Measurements from ENCODE around the gene S100PBP. TPM values are rescaled to one million over a fixed set of nuclear protein-coding genes. Genes with fewer than 3 reads are reported as not detected.
A peak's percentile ranks its signal among the peaks of the same experiment; 100 is the strongest.

S100PBP gene
- total RNA-seq, 1 experiment from 2014 or later, result 33.7 TPM

GRCh38 chr1:32869923-32870614 is 52.6 kb downstream of the S100PBP start:
- DNase-seq (ENCODE audit: low read depth), result no peak

GRCh38 chr1:32870615-32871363 is 53.3 kb downstream of the S100PBP start, which contains the start of gene FNDC5:
Gene FNDC5 (minus strand): TSS chr1:32870912.
- no peak for DNase-seq (ENCODE audit: low read depth)

DNA sequence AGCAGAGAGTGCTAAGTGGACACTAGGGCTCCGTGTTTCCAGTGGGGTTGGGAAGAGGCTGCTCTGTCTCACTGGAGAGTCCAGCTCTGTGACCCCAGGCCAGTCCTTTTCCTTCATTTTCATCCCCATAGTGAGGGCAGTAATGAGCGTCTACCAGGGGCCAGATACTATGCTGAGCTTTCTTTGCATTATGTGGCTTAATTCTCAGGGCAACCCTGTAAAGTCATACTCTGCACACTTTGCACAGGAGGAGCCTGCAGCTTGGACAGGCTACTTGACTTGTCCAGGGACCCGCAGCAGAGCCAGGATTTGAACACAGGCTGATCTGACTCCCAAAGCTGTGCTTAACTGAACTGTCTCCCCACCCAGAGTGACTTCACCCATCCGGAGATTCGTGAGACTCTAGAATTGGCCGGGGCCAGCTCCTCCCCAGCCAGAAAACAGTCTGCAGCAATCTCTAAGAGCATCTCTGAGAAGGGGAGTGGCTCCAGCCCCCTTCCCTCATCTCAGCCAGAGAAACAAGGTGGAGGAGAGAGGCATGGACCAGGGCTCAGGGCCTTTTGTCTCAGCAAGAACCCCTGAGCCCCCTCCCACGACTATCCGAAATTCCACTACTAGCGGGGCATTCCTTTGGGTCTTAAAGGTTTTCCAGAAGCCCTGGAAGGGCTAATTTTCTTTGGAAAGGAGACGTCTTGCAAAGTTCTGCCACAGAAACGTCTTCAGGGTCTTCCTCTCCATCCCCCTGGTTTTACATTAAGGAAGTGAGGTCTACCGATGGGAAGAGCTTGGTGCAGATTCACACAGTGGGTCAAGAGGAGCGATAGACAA is 54.1 kb downstream of the S100PBP start:
- DNase-seq (ENCODE audit: low read depth), result peak; percentile 54

GRCh38 chr1:32872192-32872460 is 54.7 kb downstream of the S100PBP start:
- DNase-seq (ENCODE audit: low read depth), result no peak

DNA sequence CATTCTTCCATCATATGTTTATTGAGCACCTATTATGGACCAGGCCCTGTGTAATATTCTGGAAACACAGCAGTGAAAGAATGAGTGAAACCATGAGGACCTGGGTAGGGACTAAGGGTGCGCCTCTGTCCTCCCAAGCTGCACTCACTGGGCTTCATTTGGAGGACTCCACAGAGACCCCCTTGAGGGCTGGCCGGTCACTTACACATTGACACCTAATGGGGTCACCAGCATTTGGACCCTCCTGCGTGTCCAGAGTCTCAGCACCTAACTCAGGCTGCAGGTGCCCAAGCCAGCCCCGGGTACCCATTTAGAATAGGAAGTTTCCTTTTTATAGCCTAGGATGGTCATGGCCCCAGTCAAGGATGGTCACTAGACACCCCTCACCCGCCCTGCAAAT is 56.0 kb downstream of the S100PBP start:
- DNase-seq (ENCODE audit: low read depth), result no peak

- DNase-seq (ENCODE audit: low read depth), result no peak
Observed at GRCh38 chr1:32874860-32875752, 57.7 kb downstream of the S100PBP start.

GRCh38 chr1:32876341-32877210 is 59.1 kb downstream of the S100PBP start:
- DNase-seq (ENCODE audit: low read depth), result peak; percentile 27

DNA sequence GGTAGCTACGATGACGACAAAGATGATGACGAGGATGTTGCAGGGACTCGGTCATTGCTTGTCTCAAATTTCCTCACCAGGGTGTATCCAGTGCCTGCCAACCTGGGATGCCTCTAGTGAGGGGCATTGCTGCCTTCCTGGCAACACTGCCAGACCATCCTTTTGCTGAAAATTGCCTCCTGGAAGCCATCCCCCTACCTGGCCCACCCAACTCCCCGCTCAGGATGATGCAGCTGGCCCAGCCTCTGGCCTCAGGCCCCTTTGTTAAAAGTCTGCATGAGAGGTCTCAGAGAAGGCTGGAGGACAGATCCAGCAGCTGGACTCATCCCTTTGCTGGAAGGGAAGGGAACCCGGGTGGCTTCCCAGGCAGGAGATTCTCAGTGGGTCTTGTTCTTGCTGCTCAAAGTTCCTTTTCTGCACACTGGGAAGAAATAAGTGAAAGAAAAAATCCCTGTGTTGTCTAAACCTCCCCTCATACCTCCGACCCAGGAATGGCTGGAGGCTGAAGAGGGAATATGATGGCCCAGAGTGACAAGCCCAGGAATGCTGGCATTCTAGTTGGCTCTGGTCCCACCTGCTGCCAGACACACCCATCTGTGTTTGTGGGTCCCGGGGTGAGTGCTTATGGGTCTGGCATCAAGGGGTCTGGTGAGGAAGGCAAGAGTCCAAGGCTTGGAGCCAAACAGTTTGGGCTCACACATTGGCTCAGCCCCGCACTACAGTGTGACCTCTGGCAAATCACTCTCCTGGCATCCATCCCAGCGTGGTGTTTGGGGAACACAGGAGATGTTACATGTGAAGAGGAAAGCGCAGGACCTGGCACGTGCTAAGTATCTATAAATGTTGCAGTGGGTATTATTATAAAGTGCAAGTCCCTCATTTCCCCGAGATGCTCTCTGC is 60.0 kb downstream of the S100PBP start:
- DNase-seq (ENCODE audit: low read depth), result no peak

DNA sequence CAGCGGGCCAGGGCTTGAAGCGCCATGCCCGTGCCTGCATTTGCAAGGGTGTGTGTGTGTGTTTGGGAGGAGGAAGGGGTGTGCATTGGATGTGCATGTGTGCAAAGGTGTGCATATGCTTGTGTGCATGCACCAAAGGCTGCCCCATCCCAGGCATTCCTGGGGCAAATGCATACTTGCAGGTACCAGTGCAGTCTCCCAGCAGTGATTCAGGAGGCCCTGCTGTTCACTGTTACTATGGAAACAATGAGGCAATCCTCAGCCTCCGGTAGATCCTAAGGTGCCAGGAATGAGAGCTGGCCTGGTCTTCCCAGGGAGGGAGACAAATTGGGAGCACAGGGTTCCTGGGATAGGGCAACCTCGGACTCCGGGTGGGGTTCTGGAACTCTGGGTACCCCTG is 60.7 kb downstream of the S100PBP start:
- no peak for DNase-seq (ENCODE audit: low read depth)

GRCh38 chr1:32878637-32879041 is 61.2 kb downstream of the S100PBP start:
- DNase-seq (ENCODE audit: low read depth), result no peak

- DNase-seq (ENCODE audit: low read depth), result no peak
Observed at GRCh38 chr1:32881291-32881690, 63.8 kb downstream of the S100PBP start.

DNA sequence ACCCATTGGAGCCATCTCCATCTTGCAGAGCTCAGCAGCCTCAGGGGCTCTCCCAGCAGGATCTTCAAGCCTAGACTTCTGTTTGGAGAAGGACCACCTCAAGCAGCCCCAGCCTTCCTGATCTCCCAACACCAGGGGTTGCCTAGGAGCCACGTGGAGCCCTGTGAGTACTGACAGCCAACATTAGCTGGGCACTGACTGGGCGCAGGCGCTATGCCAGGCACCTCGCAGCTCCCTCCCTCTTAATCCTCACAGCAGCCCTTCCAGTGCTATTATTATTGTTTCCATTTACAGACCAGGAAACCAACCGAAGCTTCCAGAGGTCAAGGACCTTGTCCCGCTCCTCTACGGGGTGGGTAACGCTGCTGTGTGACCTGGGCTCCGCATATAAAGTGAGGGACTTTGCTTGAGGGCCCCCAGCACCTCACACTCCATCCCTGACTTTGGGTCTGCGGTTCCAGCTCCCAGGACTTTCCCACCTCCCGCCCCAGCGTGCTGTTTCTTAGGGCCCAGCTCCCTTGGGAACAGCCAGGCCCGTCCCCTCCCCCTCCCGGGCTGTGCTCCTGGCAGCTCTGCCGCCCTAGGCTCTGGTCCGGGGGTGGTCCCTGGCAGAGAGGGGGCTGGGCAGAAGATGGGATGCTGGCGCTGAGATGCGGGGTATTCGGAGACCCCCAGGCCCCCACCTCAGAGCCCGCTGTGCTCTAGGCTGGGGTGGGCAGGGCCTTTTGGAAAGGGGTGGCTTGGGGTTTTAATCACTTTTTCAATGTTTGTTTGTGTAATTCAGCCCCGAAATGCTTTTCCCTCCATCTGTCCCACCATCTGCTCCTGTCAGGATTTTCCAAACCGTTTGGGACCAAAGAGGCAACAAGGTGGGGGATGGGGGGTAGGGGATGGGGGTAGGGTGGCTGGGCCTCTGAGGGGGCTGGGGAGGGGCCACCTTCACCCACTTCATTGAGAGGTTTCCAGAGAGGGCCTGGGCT is 64.7 kb downstream of the S100PBP start:
- DNase-seq (ENCODE audit: low read depth), result no peak

DNA sequence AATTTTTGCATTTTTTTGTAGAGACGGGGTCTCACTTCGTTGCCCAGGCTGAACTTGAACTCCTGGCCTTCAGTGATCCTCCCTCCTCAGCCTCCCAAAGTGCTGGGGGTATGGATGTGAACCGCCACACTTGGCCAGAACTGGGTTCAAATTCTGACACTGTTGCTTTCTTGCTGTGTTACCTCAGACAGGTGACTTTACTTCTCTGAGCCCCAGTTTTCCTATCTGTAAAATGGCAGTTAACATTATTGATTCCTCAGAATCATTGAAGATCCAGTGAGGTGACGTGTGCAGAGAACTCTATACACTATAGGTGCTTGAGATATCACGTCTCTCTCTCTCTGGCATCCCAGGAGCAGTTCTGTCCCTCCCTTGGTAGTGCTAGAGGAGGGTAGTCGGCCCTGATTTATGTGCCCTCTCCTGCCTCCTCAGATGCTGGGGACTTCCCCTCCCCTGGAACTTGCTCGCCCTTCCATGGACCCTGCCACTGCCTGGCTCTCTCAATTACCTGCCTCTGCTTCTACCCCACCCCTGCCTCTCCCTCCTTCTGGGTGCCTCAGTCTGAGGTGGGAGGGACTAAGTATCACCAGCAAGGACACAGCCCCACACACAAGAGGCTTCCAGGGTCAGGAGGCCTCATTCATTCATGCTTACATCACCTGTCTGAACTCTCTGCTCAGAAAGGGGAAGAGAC is 66.0 kb downstream of the S100PBP start:
- DNase-seq (ENCODE audit: low read depth), result no peak

GRCh38 chr1:32884032-32884372 is 66.5 kb downstream of the S100PBP start:
- DNase-seq (ENCODE audit: low read depth), result no peak

- no peak for DNase-seq (ENCODE audit: low read depth)
Observed at GRCh38 chr1:32884726-32885125, 67.3 kb downstream of the S100PBP start.

DNA sequence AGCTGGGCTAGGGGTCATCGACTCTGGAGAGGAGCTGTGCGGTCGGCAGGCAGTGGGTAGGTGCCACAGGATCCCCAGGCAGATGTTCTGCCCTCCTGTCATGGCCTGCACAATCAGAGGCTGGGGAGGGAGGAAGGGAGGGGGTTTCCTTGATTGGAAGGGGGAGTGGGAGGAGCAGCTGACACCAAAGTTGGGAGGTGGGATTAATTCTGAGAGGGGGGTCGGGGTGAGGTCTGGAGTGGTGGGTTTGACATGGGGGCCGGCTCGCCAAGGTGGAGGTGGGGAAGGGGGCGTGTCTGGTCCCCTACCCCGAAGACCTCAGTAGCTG is 68.2 kb downstream of the S100PBP start:
- no peak for DNase-seq (ENCODE audit: low read depth)

- DNase-seq (ENCODE audit: low read depth), result peak; percentile 44
Observed at GRCh38 chr1:32886004-32886827, 68.8 kb downstream of the S100PBP start, which contains the start of gene HPCA. Gene HPCA (plus strand): TSS chr1:32886491. CDS start chr1:32888899, 2,408 bp downstream.

Data from LHCN-M2 (cell line).